Measurements from ENCODE around the gene LRMDA.

LRMDA gene

GRCh38 chr10:76440426-76440825, 1009.0 kb downstream of the LRMDA start:
- no peaks in the 10 kb centered on the region for H3K9me2 ChIP-seq (replicated peaks; ENCODE audit: insufficient read depth, low read length)
- H3K4me3 ChIP-seq (ENCODE audit: insufficient read depth, low read length, poor library complexity, severe bottlenecking): no peak overlapping the region
- no peak overlapping the region for H3K4me2 ChIP-seq (ENCODE audit: low read depth, low read length, poor library complexity, severe bottlenecking)
- H4K20me1 ChIP-seq (ENCODE audit: low read depth, low read length): no peaks in the 10 kb centered on the region
- H3K9me3 ChIP-seq (ENCODE audit: insufficient read depth, low read length): no peaks in the 10 kb centered on the region
- TF ChIP-seq, protein P1, sequence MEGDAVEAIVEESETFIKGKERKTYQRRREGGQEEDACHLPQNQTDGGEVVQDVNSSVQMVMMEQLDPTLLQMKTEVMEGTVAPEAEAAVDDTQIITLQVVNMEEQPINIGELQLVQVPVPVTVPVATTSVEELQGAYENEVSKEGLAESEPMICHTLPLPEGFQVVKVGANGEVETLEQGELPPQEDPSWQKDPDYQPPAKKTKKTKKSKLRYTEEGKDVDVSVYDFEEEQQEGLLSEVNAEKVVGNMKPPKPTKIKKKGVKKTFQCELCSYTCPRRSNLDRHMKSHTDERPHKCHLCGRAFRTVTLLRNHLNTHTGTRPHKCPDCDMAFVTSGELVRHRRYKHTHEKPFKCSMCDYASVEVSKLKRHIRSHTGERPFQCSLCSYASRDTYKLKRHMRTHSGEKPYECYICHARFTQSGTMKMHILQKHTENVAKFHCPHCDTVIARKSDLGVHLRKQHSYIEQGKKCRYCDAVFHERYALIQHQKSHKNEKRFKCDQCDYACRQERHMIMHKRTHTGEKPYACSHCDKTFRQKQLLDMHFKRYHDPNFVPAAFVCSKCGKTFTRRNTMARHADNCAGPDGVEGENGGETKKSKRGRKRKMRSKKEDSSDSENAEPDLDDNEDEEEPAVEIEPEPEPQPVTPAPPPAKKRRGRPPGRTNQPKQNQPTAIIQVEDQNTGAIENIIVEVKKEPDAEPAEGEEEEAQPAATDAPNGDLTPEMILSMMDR (IDR thresholded peaks at IDR 0.05; ENCODE audit: insufficient read depth, low read length, poor library complexity, severe bottlenecking): no peak
- TF ChIP-seq EZH2phosphoT487 (conservative IDR thresholded peaks at IDR 0.05; ENCODE audit: low read length): no peak
- no peaks in the 10 kb centered on the region for H3F3A ChIP-seq (ENCODE audit: insufficient read depth)
- H3K36me3 ChIP-seq (ENCODE audit: low read length): no peaks in the 10 kb centered on the region
- H3K9ac ChIP-seq (ENCODE audit: low read length): no peak overlapping the region
- no peaks in the 10 kb centered on the region for H3K27me3 ChIP-seq (ENCODE audit: low read length)
- no peaks in the 10 kb centered on the region for H3K79me2 ChIP-seq (ENCODE audit: insufficient read depth, low read length)
- H2AFZ ChIP-seq (ENCODE audit: low read depth, low read length, severe bottlenecking): no peak overlapping the region
- no peak overlapping the region for H3K27ac ChIP-seq (ENCODE audit: low read depth, low read length)

- Histone ChIP-seq H3K27ac (ENCODE audit: low read depth, low read length) (no peak overlapping the region), H3K9ac (ENCODE audit: low read length) (no peak overlapping the region), H3K36me3 (ENCODE audit: low read length) (no peaks in the 10 kb centered on the region), H3K9me2 (replicated peaks; ENCODE audit: insufficient read depth, low read length) (no peaks in the 10 kb centered on the region), H3K4me3 (ENCODE audit: insufficient read depth, low read length, poor library complexity, severe bottlenecking) (no peak overlapping the region), H3K27me3 (ENCODE audit: low read length) (no peaks in the 10 kb centered on the region), H3F3A (ENCODE audit: insufficient read depth) (no peaks in the 10 kb centered on the region), H2AFZ (ENCODE audit: low read depth, low read length, severe bottlenecking) (no peak overlapping the region), H3K79me2 (ENCODE audit: insufficient read depth, low read length) (no peaks in the 10 kb centered on the region), H3K9me3 (ENCODE audit: insufficient read depth, low read length) (no peaks in the 10 kb centered on the region), H3K4me2 (ENCODE audit: low read depth, low read length, poor library complexity, severe bottlenecking) (no peak overlapping the region), H4K20me1 (ENCODE audit: low read depth, low read length) (no peaks in the 10 kb centered on the region)
- TF ChIP-seq EZH2phosphoT487 (conservative IDR thresholded peaks at IDR 0.05; ENCODE audit: low read length): no peak
- TF ChIP-seq, protein P1 (IDR thresholded peaks at IDR 0.05; ENCODE audit: insufficient read depth, low read length, poor library complexity, severe bottlenecking): no peak
These were observed 1010.7 kb downstream of the LRMDA start for GRCh38 chr10:76442113-76442512.

DNA sequence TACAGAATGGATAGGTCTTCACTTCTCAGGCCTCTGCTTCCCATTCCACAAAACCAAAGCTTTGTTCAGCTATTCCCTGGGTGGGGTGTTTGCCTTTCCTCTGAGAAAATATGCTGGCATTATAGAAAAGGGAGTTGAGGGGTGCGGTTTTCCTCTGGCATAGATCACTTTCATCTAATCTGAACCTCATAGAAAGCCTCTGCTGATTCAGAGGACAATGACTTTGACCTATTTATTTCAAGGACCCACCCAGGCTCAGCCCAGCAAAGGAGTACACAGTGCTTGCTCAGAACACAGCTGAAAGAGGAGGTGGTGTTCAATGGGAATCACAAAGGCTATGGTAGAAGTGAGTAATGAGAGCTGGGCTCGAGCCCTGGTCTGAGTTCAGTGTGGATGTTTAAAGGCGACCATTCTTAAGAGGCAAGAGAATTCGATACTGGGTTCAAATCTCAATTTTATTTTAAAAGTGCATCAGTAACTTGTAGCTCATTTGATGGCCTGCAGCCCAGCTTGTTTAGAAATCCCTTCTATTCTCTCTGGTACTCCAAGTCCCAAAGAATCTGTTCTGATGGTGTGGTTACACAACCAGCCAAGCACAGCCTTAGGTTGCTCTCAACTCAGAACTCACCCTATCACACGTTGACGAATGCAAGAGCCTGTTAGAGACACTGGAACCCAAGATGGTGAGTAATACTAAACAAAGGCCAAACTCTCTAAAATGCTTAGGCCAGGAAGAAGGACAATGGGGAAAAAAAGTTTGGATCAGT, 1012.8 kb downstream of the LRMDA start:
- Histone ChIP-seq H3K27me3 (ENCODE audit: low read length) (no peaks in the 10 kb centered on the region), H3K36me3 (ENCODE audit: low read length) (no peaks in the 10 kb centered on the region), H3K27ac (ENCODE audit: low read depth, low read length) (no peak overlapping the region), H3K79me2 (ENCODE audit: insufficient read depth, low read length) (no peaks in the 10 kb centered on the region), H3K9me2 (replicated peaks; ENCODE audit: insufficient read depth, low read length) (no peaks in the 10 kb centered on the region), H3K4me3 (ENCODE audit: insufficient read depth, low read length, poor library complexity, severe bottlenecking) (no peak overlapping the region), H3F3A (ENCODE audit: insufficient read depth) (no peaks in the 10 kb centered on the region), H3K9me3 (ENCODE audit: insufficient read depth, low read length) (no peaks in the 10 kb centered on the region), H3K9ac (ENCODE audit: low read length) (no peak overlapping the region), H2AFZ (ENCODE audit: low read depth, low read length, severe bottlenecking) (no peak overlapping the region), H4K20me1 (ENCODE audit: low read depth, low read length) (no peaks in the 10 kb centered on the region), H3K4me2 (ENCODE audit: low read depth, low read length, poor library complexity, severe bottlenecking) (no peak overlapping the region)
- TF ChIP-seq, protein P1 (IDR thresholded peaks at IDR 0.05; ENCODE audit: insufficient read depth, low read length, poor library complexity, severe bottlenecking): no peak
- no peak for TF ChIP-seq EZH2phosphoT487 (conservative IDR thresholded peaks at IDR 0.05; ENCODE audit: low read length)

Measured in SU-DHL-6 (cell line).